Measurements from ENCODE around the gene RNF20.

- TF ChIP-seq, protein P1, sequence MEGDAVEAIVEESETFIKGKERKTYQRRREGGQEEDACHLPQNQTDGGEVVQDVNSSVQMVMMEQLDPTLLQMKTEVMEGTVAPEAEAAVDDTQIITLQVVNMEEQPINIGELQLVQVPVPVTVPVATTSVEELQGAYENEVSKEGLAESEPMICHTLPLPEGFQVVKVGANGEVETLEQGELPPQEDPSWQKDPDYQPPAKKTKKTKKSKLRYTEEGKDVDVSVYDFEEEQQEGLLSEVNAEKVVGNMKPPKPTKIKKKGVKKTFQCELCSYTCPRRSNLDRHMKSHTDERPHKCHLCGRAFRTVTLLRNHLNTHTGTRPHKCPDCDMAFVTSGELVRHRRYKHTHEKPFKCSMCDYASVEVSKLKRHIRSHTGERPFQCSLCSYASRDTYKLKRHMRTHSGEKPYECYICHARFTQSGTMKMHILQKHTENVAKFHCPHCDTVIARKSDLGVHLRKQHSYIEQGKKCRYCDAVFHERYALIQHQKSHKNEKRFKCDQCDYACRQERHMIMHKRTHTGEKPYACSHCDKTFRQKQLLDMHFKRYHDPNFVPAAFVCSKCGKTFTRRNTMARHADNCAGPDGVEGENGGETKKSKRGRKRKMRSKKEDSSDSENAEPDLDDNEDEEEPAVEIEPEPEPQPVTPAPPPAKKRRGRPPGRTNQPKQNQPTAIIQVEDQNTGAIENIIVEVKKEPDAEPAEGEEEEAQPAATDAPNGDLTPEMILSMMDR (IDR thresholded peaks at IDR 0.05): no peak
- peak; percentile 29 for TF ChIP-seq POLR2A (IDR thresholded peaks at IDR 0.05)
Measured at GRCh38 chr9:101533334-101534204, at the start of gene RNF20.

All from testis (tissue), 2 donors.